HCT116 (cell line): ENCODE results near the gene MATR3. TPM values are rescaled to one million over a fixed set of nuclear protein-coding genes. Genes with fewer than 3 reads are reported as not detected.

ENCODE experiments used
- ATAC-seq: fragments of 200-7000 bp; cut with Tn5 transposase; 2 replicates; pipeline ENCODE4 v1.9.1; 2020; ENCODE audit warnings: mild to moderate bottlenecking, moderate library complexity
- BruUV-seq: library from RNA; stranded (reverse); fragments of 400-500 nt; replicated peaks from 2 replicates; lab custom pipeline; 2021; lab: Mats Ljungman, UMichigan
- CTCF ChIA-PET: fragments of 300-600 bp; sonication (Branson Sonifier 250); formaldehyde crosslinking; loops from one replicate; lab custom pipeline; 2021; ENCODE audit warnings: antibody characterized with exemption; lab: Charles Lee
- POLR2A ChIA-PET: fragments of 300-600, 350-600 bp; sonication (Branson Sonifier 250); formaldehyde crosslinking; loops from one replicate; lab custom pipeline; 2021; ENCODE audit warnings: antibody characterized with exemption; lab: Charles Lee
- RAD21 ChIA-PET, 2 experiments: fragments of 300-600 bp; sonication (Branson Sonifier 250); formaldehyde crosslinking; loops; one replicate each; lab custom pipeline; 2023; ENCODE audit warnings: low total read pairs in 2 of 2; ENCODE audit not compliant: uncharacterized antibody in 2 of 2, unreplicated experiment in 2 of 2, low non-redundant PET in 1 of 2; lab: Charles Lee
- DNase-seq: peaks from one replicate; pipeline ENCODE4 v3.0.0-alpha.2; 2010; ENCODE audit warnings: low read depth, low spot score
- H2AFZ ChIP-seq: fragments of 200-600 bp; shearing (Covaris generic), sonication (generic); 2 replicates; pipeline ENCODE4 v1.6.1; 2017; ENCODE audit warnings: low read depth, mixed run types, mixed read lengths, antibody characterized with exemption, low read length; ENCODE audit not compliant: poor library complexity, severe bottlenecking
- H3K27ac ChIP-seq: 2 replicates; pipeline ENCODE4 v1.5.1; 2012; ENCODE audit warnings: low read depth, low read length
- H3K27me3 ChIP-seq: fragments of 200-600 bp; sonication (generic); 2 replicates; pipeline ENCODE4 v1.6.1; 2016; ENCODE audit warnings: mixed run types, low read length, mixed read lengths; ENCODE audit not compliant: insufficient read depth
- H3K36me3 ChIP-seq, 2 experiments: fragments of 200-500 bp in 1 of 2; fragments of 200-600 bp in 1 of 2; sonication (Bioruptor generic) in 1 of 2; sonication (generic) in 1 of 2; 2 replicates each; pipeline versions ENCODE4 v1.5.1 to v1.6.1; 2014 to 2016; ENCODE audit warnings: low read length in 2 of 2, inconsistent platforms in 1 of 2, mixed read lengths in 1 of 2, mixed run types in 1 of 2; ENCODE audit not compliant: insufficient read depth in 2 of 2, control insufficient read depth in 1 of 2
- H3K4me1 ChIP-seq, 2 experiments: fragments of 200-600 bp in 1 of 2; sonication (generic) in 1 of 2; 2 replicates each; pipeline versions ENCODE4 v1.5.1 to v1.6.1; 2012 to 2017; ENCODE audit warnings: low read length in 2 of 2, inconsistent platforms in 1 of 2, mild to moderate bottlenecking in 1 of 2, mixed read lengths in 1 of 2, mixed run types in 1 of 2, moderate library complexity in 1 of 2; ENCODE audit not compliant: insufficient read depth in 2 of 2, control insufficient read depth in 1 of 2
- H3K4me2 ChIP-seq: fragments of 200-600 bp; sonication (generic); 2 replicates; pipeline ENCODE4 v1.6.1; 2017; ENCODE audit warnings: mixed run types, low read length, mixed read lengths
- H3K4me3 ChIP-seq, 2 experiments: fragments of 200-600 bp in 1 of 2; sonication (generic) in 1 of 2; replicated peaks in 1 of 2; 2 replicates each; pipeline ENCODE4 v1.5.1; 2011 to 2016; ENCODE audit warnings: low read length in 2 of 2, control low read depth in 1 of 2, low read depth in 1 of 2, mild to moderate bottlenecking in 1 of 2, mixed read lengths in 1 of 2, mixed run types in 1 of 2
- H3K79me2 ChIP-seq: fragments of 200-600 bp; sonication (generic); 2 replicates; pipeline ENCODE4 v1.6.1; 2017; ENCODE audit warnings: mild to moderate bottlenecking, mixed run types, low read length, moderate library complexity, mixed read lengths; ENCODE audit not compliant: insufficient read depth
- H3K9ac ChIP-seq: fragments of 200-600 bp; sonication (generic); 2 replicates; pipeline ENCODE4 v1.6.1; 2016; ENCODE audit warnings: low read length, mixed read lengths
- H3K9me2 ChIP-seq: fragments of 200-600 bp; sonication (generic), shearing (Covaris generic); 2 replicates; pipeline ENCODE4 v1.6.1; 2017; ENCODE audit warnings: mixed run types, mild to moderate bottlenecking, moderate library complexity; ENCODE audit not compliant: insufficient read depth
- H3K9me3 ChIP-seq, 2 experiments: fragments of 200-500 bp in 1 of 2; fragments of 200-600 bp in 1 of 2; sonication (Bioruptor generic) in 1 of 2; sonication (generic) in 1 of 2; 2 replicates each; pipeline ENCODE4 v1.6.1; 2014 to 2017; ENCODE audit warnings: low read length in 2 of 2, mixed read lengths in 2 of 2, inconsistent platforms in 1 of 2, low read depth in 1 of 2, mild to moderate bottlenecking in 1 of 2, mixed run types in 1 of 2, moderate library complexity in 1 of 2; ENCODE audit not compliant: control insufficient read depth in 1 of 2, insufficient read depth in 1 of 2
- H4K20me1 ChIP-seq: fragments of 200-600 bp; sonication (generic), shearing (Covaris generic); 2 replicates; pipeline ENCODE4 v1.6.1; 2017; ENCODE audit warnings: mixed run types, mild to moderate bottlenecking, moderate library complexity; ENCODE audit not compliant: insufficient read depth
- CBX3 ChIP-seq: IDR thresholded peaks from 2 replicates; pipeline ENCODE4 v1.6.1; 2012; ENCODE audit warnings: low read depth
- CEBPB ChIP-seq: IDR thresholded peaks from 2 replicates; pipeline ENCODE4 v1.6.1; 2012; ENCODE audit warnings: low read depth
- ELF1 ChIP-seq: IDR thresholded peaks from 2 replicates; pipeline ENCODE4 v1.6.1; 2012; ENCODE audit warnings: low read depth, borderline replicate concordance
- EZH2 ChIP-seq: fragments of 200-600 bp; sonication (generic); IDR thresholded peaks from 2 replicates; pipeline ENCODE4 v1.6.1; 2017; ENCODE audit warnings: antibody characterized with exemption, mixed run types
- EZH2phosphoT487 ChIP-seq: fragments of 200-600 bp; IDR thresholded peaks from 2 replicates; pipeline ENCODE4 v1.6.1; 2018; ENCODE audit warnings: antibody characterized with exemption, borderline replicate concordance
- FOSL1 ChIP-seq: IDR thresholded peaks from 2 replicates; pipeline ENCODE4 v1.6.1; 2012; ENCODE audit warnings: low read depth
- POLR2A ChIP-seq: IDR thresholded peaks from 2 replicates; pipeline ENCODE4 v1.7.0; 2011; ENCODE audit warnings: borderline replicate concordance; ENCODE audit not compliant: insufficient read depth, insufficient read length; ENCODE audit errors: extremely low read depth
- POLR2AphosphoS5 ChIP-seq: IDR thresholded peaks from 2 replicates; pipeline ENCODE4 v1.6.1; 2011; ENCODE audit warnings: mild to moderate bottlenecking, low read depth, low read length, moderate library complexity
- RAD21 ChIP-seq: IDR thresholded peaks from 2 replicates; pipeline ENCODE4 v1.6.1; 2012; ENCODE audit warnings: low read depth, mild to moderate bottlenecking
- SP1 ChIP-seq: IDR thresholded peaks from 2 replicates; pipeline ENCODE4 v1.6.1; 2012; ENCODE audit warnings: low read depth
- SRF ChIP-seq: IDR thresholded peaks from 2 replicates; pipeline ENCODE4 v1.6.1; 2012; ENCODE audit warnings: low read depth
- TCF7L2 ChIP-seq: IDR thresholded peaks from 2 replicates; pipeline ENCODE4 v1.7.0; 2011; ENCODE audit warnings: borderline replicate concordance, inconsistent platforms; ENCODE audit not compliant: insufficient read depth, insufficient read length; ENCODE audit errors: extremely low read depth
- YY1 ChIP-seq: IDR thresholded peaks from 2 replicates; pipeline ENCODE4 v1.6.1; 2011; ENCODE audit warnings: low read length, low read depth, moderate library complexity, mild to moderate bottlenecking; ENCODE audit not compliant: insufficient replicate concordance; ENCODE audit errors: extremely low read depth
- ZFX ChIP-seq: fragments of 450-650 bp; IDR thresholded peaks from 2 replicates; pipeline ENCODE4 v1.6.1; 2017
- ZNF274 ChIP-seq: fragments of 200-500 bp; sonication (Bioruptor generic); IDR thresholded peaks from 2 replicates; pipeline ENCODE4 v1.6.1; 2014; ENCODE audit warnings: mild to moderate bottlenecking, low read depth, low read length, inconsistent platforms
- intact Hi-C: fragments of 100-400 bp; cut with micrococcal nuclease; formaldehyde crosslinking; loops from 2 replicates; pipeline ENCODE4 v1.10.0; 2022
- total RNA-seq: library from RNA; stranded (reverse); gene quantifications from one replicate; pipeline ENCODE4 v1.2.1, GENCODE V29; 2021; ENCODE audit not compliant: unreplicated experiment
- TF ChIP-seq, protein P1 (sequence below): IDR thresholded peaks from 2 replicates; pipeline ENCODE4 v1.6.1; 2012
- TF ChIP-seq, protein P2 (sequence below): IDR thresholded peaks from 2 replicates; pipeline ENCODE4 v1.6.1; 2011; ENCODE audit warnings: mild to moderate bottlenecking, low read length, moderate library complexity; ENCODE audit not compliant: insufficient replicate concordance; ENCODE audit errors: extremely low read depth
- TF ChIP-seq, protein P3 (sequence below), 3 experiments: fragments of 200-600 bp in 1 of 3; sonication (generic) in 1 of 3; IDR thresholded peaks in 2 of 3; conservative IDR thresholded peaks in 1 of 3; 2 replicates each; pipeline ENCODE4 v1.5.1; 2012 to 2017; ENCODE audit warnings: low read depth in 2 of 3, low read length in 2 of 3, antibody characterized with exemption in 1 of 3, borderline replicate concordance in 1 of 3, control low read depth in 1 of 3, mild to moderate bottlenecking in 1 of 3, mixed read lengths in 1 of 3, mixed run types in 1 of 3, moderate library complexity in 1 of 3; ENCODE audit not compliant: insufficient read depth in 1 of 3
- TF ChIP-seq, protein P4 (sequence below): IDR thresholded peaks from 2 replicates; pipeline ENCODE4 v1.6.1; 2012; ENCODE audit warnings: low read depth
- TF ChIP-seq, protein P5 (sequence below): IDR thresholded peaks from 2 replicates; pipeline ENCODE4 v1.6.1; 2012

The MATR3 gene
- total RNA-seq, 1 experiment from 2014 or later, result 123 TPM

DNA sequence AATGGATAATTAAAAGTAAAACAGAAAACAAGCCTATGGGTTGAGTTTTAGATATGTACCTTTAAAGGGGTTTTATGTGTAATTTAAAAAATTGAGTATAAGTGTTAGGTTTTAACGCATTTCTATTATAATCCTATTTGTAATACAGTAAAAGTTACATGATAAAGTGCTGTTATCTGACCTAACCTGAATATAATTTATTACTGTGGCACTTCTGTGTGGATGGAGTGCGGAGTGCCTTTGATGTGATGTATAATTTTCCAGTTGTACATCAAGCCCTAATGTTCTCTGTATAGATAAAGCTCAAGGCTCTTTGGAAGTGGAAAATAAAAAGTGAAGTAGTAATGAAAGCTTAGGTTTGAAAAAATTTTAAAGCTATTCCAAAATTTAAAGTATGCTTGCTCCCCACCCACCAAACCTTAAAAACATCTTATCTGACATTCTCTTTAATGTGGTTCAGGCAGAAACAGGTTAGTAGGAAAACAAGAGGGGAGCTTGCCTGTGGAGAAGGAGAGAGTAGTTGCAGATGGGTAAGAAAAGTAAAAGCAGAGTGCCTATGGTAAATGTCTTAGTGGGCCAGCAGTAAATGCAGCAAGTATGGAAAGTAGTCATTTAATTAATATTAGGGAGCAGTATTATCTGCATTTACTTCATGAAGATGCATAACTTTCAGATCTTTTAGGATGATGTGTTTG, 4.0 kb downstream of the MATR3 start:
- DNase-seq (no peak), ATAC-seq (no peak)
- H3K36me3 ChIP-seq, result peaks cover 0 to 8% of the 10 kb centered on the region in 2 experiments; a peak in 1 of 4 replicates
- peaks cover 91% of the 10 kb centered on the region for H3K79me2 ChIP-seq
- peaks cover 27 to 53% of the 10 kb centered on the region in 2 experiments for H3K4me1 ChIP-seq
- intact Hi-C loops, result no loop called here
- no peak overlapping the region for H2AFZ ChIP-seq
- POLR2A ChIA-PET, result no interaction called here
- no peak overlapping the region for H3K27ac ChIP-seq
- H3K4me3 ChIP-seq, result no peak overlapping the region
- H3K9me2 ChIP-seq, result no peaks in the 10 kb centered on the region
- RAD21 ChIA-PET, result no interaction called here
- no TSS peak for BruUV-seq
- peaks cover 67% of the 10 kb centered on the region; the same call in 1 of the 2 replicates for H4K20me1 ChIP-seq
- no peaks in the 10 kb centered on the region for H3K9me3 ChIP-seq
- H3K27me3 ChIP-seq, result no peaks in the 10 kb centered on the region
- no peak overlapping the region for H3K9ac ChIP-seq
- CTCF ChIA-PET, result no interaction called here
- no peak overlapping the region for H3K4me2 ChIP-seq
- TF ChIP-seq, protein P1, sequence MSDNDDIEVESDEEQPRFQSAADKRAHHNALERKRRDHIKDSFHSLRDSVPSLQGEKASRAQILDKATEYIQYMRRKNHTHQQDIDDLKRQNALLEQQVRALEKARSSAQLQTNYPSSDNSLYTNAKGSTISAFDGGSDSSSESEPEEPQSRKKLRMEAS, result no peak
- TF ChIP-seq, protein P2, sequence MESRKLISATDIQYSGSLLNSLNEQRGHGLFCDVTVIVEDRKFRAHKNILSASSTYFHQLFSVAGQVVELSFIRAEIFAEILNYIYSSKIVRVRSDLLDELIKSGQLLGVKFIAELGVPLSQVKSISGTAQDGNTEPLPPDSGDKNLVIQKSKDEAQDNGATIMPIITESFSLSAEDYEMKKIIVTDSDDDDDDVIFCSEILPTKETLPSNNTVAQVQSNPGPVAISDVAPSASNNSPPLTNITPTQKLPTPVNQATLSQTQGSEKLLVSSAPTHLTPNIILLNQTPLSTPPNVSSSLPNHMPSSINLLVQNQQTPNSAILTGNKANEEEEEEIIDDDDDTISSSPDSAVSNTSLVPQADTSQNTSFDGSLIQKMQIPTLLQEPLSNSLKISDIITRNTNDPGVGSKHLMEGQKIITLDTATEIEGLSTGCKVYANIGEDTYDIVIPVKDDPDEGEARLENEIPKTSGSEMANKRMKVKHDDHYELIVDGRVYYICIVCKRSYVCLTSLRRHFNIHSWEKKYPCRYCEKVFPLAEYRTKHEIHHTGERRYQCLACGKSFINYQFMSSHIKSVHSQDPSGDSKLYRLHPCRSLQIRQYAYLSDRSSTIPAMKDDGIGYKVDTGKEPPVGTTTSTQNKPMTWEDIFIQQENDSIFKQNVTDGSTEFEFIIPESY, result no peak
- no peak for TF ChIP-seq EZH2
- TF ChIP-seq YY1, result no peak
- TF ChIP-seq EZH2phosphoT487, result no peak
- no peak for TF ChIP-seq TCF7L2
- TF ChIP-seq CBX3, result no peak
- TF ChIP-seq, protein P3, sequence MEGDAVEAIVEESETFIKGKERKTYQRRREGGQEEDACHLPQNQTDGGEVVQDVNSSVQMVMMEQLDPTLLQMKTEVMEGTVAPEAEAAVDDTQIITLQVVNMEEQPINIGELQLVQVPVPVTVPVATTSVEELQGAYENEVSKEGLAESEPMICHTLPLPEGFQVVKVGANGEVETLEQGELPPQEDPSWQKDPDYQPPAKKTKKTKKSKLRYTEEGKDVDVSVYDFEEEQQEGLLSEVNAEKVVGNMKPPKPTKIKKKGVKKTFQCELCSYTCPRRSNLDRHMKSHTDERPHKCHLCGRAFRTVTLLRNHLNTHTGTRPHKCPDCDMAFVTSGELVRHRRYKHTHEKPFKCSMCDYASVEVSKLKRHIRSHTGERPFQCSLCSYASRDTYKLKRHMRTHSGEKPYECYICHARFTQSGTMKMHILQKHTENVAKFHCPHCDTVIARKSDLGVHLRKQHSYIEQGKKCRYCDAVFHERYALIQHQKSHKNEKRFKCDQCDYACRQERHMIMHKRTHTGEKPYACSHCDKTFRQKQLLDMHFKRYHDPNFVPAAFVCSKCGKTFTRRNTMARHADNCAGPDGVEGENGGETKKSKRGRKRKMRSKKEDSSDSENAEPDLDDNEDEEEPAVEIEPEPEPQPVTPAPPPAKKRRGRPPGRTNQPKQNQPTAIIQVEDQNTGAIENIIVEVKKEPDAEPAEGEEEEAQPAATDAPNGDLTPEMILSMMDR (IDR thresholded peaks at IDR 0.05 in 2 of 3, conservative IDR thresholded peaks at IDR 0.05 in 1 of 3; ENCODE audit: borderline replicate concordance in 1 of 3, insufficient read depth in 1 of 3, low read depth in 2 of 3, low read length in 2 of 3), result no peak
- TF ChIP-seq SP1, result no peak
- no peak for TF ChIP-seq RAD21
- TF ChIP-seq SRF, result no peak
- no peak for TF ChIP-seq ZNF274
- TF ChIP-seq, protein P4, sequence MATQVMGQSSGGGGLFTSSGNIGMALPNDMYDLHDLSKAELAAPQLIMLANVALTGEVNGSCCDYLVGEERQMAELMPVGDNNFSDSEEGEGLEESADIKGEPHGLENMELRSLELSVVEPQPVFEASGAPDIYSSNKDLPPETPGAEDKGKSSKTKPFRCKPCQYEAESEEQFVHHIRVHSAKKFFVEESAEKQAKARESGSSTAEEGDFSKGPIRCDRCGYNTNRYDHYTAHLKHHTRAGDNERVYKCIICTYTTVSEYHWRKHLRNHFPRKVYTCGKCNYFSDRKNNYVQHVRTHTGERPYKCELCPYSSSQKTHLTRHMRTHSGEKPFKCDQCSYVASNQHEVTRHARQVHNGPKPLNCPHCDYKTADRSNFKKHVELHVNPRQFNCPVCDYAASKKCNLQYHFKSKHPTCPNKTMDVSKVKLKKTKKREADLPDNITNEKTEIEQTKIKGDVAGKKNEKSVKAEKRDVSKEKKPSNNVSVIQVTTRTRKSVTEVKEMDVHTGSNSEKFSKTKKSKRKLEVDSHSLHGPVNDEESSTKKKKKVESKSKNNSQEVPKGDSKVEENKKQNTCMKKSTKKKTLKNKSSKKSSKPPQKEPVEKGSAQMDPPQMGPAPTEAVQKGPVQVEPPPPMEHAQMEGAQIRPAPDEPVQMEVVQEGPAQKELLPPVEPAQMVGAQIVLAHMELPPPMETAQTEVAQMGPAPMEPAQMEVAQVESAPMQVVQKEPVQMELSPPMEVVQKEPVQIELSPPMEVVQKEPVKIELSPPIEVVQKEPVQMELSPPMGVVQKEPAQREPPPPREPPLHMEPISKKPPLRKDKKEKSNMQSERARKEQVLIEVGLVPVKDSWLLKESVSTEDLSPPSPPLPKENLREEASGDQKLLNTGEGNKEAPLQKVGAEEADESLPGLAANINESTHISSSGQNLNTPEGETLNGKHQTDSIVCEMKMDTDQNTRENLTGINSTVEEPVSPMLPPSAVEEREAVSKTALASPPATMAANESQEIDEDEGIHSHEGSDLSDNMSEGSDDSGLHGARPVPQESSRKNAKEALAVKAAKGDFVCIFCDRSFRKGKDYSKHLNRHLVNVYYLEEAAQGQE, result no peak
- no peak for TF ChIP-seq ZFX
- TF ChIP-seq, protein P5, sequence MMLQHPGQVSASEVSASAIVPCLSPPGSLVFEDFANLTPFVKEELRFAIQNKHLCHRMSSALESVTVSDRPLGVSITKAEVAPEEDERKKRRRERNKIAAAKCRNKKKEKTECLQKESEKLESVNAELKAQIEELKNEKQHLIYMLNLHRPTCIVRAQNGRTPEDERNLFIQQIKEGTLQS, result no peak
- TF ChIP-seq POLR2A, result no peak
- no peak for TF ChIP-seq POLR2AphosphoS5
- no peak for TF ChIP-seq ELF1
- TF ChIP-seq CEBPB, result no peak
- TF ChIP-seq FOSL1, result no peak
